HG03064 (cell line): ENCODE data around the gene IER5.

Experiments used
- ATAC-seq: cut with Tn5 transposase; IDR thresholded peaks from one replicate; pipeline ENCODE4 v1.9.1; 2021; ENCODE audit warnings: low read depth; ENCODE audit not compliant: unreplicated experiment

IER5 gene

DNA sequence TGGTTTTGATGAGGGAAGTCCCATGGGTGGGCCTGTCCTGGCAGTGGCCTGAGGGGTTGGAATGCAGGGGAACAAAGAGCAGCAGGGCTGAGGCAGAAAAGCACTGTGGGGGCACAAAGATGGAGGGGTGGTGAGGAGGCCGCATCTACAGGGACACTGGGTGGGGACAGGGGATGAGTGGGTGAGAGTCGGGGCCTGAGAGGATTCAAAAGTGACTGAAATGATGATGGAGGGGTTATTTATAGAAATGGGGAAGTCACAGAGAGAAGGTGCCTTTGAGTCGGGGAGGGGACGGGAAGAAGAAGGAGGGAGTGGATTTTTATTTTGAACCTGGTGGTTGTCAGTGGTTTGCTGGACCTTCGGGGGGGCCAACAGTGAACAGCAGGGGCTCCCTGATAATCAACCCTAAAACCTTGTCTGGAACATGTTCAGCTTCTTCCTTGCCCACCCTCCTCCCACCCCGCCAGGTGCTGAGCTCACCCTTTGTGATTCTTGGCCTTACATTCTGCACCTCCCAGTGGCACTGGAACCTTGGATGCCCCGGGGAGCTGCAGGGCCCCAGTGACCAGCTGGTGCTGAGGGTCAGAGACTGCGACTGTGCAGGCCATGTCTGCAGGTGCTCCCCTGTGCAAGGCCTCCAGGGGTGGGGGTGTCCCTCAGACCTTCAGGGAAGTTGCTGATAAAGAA lies 42.9 kb downstream of the IER5 start:
- ATAC-seq = peak; percentile 29

DNA sequence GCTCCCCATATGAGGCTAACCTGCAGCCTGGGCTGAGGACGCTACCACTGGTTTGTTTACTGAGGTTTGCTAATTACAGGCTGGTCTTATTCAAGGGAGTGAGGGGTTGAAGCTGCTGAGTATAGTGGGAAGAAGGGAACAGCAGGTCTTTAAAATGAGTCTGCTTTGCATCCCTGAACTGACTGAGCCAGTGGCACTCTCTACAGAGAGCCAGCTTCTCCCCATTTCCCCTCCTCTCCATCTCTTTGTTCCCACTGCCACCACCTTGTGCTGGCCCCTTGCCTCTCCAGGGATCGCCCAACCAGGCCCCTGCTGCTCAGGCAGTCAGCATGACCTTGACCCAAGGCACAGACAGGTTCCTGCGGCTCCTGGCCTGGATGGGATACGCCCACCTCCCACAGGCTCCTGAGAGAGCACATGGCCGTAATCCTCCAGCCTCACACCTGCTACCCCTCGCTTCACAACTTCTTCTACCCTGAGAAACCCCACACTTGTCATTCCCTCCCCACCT lies 45.0 kb downstream of the IER5 start:
- no peak for ATAC-seq

DNA sequence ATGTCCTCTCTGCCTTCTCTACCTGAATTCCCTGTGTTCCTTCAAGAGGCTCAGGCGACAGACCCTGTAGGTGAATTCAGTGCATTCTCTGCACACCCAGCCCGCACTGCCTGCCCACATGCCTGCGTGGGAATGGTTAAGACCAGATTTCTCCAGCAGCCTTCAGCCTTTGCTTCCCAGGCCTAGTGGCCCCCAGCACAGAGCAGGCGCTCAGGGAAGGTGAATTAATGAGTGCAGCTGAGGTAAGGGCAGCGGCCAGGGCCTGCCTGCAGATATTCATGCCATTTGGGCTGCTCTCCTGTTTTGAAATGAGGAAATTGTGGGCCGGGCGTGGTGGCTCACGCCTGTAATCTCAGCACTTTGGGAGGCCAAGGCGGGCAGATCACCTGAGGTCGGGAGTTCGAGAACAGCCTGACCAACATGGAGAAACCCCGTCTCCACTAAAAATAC lies 45.5 kb downstream of the IER5 start:
- no peak for ATAC-seq

DNA sequence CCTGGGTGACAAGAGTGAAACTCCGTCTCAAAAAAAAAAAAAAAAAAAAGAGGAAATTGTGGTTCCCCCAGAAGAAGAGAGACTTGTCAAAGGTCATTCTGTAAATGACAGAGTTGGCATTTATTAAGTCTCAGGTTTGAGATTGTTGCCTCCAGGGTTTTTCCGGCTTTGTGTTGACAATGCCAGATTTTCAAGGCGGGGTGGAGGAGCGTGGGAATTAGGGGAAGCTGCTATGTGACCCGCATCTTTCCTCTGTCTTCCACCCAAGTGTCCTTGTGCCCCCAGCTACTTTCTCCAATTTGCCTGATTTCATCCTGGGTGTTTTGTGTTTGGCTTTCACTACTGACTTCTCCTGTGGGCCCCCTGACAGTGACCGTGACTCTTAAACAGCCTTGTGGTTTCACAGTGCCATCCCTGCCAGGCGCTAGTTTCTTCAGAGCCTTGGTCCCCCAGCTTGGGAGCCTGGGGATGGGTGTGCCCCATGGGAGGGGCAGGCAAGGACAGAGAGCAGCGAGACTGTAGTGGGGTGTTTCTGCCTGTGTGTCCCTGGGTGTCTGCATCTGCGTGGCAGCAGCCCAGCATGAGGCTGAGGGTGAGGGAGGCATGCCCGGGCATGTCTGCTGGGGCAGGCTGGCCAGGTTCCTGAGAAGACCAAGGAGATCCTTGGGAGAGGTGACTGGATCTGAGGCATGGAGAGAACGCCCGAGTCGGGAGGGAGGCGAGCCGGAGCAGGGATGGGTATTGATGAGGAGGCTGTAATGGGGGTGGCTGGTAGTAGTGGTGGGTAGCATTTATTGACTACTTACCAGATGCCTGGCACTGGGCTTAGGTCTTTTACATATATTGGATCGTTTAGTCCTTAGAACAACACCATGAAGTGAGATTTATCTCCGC lies 46.3 kb downstream of the IER5 start:
- ATAC-seq = no peak

DNA sequence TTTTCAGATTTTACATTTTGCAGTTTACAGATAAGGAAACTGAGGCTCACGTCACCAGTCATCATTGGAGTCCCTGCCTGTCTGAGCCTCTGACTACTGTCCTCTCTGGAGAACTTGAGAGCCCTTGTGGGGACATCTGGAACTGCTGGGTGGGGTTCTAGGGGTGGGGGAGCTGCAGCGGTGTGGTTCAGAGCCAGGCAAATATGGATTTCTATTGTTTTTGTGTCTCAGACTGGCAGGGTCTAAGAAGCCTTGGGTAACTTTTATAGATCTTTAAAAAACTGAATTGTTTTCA lies 46.9 kb downstream of the IER5 start:
- ATAC-seq = no peak

DNA sequence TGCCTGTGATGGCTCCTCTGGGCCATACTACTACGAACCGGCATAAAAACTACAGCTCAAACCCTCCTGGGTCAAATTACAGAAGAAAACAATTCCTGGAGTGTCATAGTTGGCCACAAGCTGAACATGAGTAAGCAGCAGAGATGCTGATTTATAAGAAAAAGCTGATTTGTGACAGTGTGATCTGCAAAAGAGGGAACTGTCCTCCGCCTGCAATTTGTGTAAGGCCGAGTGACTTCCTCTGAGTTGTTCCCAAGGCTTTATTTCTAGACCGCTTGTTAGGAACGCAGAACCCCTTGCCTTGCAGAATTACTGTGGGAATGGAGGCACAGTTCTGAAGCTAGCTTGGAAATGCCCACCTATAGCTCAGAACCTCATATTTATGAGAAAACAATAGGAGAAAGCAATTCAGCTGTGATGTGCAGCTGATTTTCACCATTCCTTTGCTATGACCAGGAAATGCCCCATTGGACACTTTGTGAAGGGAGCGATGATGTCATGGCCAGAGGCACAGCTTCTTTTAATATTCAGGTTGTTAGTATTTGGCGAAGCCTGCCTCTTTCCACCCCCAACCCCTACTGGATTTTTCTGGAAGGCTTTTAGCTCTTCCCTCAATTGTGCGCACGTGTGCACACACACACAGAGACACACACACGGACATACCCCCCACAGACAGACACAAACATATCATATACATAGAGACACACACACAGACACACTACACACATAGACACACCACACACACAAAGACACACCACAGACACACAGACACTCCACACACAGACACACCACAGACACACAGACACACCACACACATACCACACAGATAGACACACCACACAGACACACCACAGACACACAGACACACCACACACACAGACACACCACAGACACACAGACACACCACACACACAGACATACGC lies 47.6 kb downstream of the IER5 start:
- no peak for ATAC-seq

DNA sequence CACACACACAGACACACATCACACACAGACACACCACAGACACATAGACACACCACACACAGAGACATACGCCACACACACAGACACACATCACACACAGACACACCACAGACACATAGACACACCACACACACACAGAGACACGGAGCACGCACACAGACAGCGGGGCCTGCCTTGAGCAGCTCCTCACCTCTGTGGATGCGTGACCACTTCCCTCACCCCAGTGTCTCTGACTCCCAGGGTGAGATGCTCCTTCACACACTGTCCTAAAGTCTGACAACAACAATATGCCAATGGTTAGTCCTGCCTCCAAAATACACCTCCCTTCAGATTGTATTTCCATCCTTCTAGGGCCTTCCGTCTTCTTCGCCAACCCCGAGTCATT lies 48.2 kb downstream of the IER5 start:
- ATAC-seq = no peak

DNA sequence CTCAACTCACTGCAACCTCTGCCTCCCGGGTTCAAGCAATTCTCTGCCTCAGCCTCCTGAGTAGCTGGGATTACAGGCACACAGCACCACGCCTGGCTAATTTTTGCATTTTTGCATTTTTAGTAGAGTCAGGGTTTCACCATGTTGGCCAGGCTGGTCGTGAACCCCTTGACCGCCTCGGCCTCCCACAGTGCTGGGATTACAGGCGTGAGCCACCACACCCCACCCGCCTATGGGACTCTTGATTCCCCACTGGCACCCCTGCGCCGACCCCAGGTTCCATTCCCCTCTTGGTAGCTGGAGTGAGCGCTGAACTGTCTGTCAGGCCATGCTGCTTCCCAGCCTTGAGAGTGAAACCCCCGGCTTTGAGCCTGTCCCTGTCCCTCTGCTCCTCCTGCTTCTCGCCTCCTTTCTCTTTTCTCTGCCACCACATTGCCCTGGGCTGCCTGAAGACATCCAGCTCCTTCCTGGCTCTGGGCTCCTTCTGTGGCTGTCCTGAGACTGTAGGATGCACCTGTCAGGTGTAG lies 48.8 kb downstream of the IER5 start:
- ATAC-seq = no peak

DNA sequence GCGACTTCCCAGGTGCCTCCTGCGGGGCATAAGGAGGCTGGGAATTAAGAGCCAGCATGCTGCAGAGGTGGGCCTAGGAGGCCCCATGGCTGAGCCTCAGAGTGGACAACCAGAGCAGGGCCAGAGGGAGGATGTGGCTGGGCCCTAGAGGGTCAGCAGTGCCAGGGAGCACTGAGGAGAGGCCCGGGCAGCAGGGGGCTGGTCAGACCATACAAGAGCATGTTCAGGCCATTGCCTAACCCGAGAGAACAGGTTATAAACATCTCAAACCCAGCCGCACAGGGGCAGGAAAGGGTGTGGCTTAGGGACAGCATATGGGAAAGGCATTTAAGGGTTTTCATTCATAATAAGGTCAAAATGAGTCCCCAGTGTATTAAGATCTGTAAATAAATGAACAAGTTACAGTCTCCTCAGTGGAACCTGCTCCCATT lies 51.1 kb downstream of the IER5 start:
- no peak for ATAC-seq

DNA sequence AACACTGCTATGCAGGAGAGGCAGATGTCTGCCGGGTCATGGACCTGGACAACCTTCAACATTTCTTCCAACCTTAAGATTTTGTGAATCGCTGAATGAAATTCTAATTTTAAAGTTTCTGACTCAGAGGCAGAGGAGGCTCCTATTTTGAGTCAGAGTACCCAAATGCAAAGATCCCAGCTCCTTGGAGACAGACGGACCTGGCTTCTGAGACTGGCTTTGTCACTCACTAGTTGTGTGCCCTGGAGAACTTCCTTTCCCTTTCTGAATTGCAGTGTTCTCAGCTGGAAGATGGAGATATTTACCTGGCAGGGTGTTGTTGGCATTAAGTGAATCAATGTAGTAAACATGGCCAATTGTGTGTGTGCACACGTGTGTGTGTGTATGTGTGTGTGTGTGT lies 51.9 kb downstream of the IER5 start:
- no peak for ATAC-seq

DNA sequence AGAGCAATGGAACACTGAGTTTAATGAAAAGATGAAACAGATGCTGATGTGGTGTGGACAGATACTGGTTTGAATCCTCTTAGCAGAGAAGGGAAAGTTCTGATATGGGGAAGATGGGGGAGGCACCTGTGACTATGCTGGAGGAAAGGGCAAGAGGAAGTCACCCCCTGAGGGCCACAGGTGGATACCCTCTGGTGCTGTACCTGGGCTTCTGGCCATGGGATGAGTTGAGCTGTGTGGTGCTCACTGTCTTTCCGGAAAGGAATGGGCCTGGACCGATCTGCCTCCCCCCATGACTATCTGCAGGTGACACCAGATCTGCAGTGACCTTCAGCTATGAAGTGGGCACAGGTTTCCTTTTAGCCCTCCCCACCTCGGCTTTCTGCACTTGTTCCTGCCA lies 52.4 kb downstream of the IER5 start:
- ATAC-seq = no peak

DNA sequence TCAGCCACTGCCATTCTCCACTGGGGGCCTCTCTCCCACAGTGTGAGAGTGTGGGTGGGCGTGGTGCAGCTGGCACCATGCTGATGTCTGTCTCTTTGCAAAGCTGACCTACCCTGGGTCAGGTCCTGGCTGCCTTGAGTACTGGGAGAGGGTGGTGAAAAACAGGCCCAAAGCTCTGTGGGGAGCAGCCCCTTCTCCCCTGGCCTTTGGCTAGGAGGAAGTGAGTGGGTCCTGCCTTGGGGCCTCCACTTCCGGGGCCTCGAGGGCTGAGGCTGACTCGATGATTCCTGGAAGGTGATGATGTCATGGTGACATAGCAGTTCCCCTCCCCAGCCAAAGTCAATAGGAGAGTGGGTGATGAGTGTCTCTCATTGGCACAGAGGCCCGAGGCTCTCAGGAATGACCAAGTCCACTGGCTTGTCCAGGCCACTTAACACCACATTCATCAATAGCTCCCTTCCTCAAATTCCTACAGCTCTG lies 53.0 kb downstream of the IER5 start:
- ATAC-seq = no peak
